ENCODE results near the gene FOXO3. TPM values are rescaled to one million over a fixed set of nuclear protein-coding genes. Genes with fewer than 3 reads are reported as not detected.

Gene FOXO3
- total RNA-seq, 1 experiment from 2014 or later = 22.1 TPM

DNA sequence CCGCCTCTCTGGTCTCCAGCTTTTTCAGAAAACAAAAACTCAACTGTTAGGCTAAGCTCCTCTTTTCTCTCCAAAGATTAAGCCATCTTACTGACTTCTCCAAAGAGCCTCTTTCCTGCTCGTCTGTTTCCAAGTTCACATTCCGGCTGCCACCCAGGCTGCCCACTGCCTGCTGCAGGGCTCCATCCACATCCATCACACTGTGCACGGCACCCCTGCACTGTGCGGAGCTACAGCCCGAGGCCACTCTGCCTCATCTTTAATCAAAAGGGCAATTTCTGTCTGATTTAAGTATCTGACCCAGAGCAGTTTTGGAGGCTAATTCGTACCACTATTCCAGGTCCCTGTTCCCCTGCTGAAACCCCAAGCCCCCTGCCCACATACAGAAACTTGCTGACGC lies 145.9 kb downstream of the FOXO3 start:
- Histone ChIP-seq H3T11ph (ENCODE audit: low read length) (no peak overlapping the region), H3K18ac (ENCODE audit: insufficient read length, low read depth, low read length) (no peak overlapping the region), H4K91ac (ENCODE audit: insufficient read length, low read depth, low read length) (no peak overlapping the region), H3K27ac (ENCODE audit: insufficient read length, low read depth, low read length) (no peak overlapping the region), H3K9ac (ENCODE audit: extremely low read depth, insufficient read length, low read length) (no peak overlapping the region), H2BK15ac (ENCODE audit: low read depth, low read length) (no peak overlapping the region), H3K4ac (ENCODE audit: low read depth, low read length) (no peak overlapping the region), H2AK5ac (ENCODE audit: insufficient read length, low read length) (no peak overlapping the region), H4K8ac (replicated peaks; ENCODE audit: insufficient read length, low read depth, low read length) (no peak overlapping the region), H3K14ac (ENCODE audit: insufficient read depth, low read length) (no peak overlapping the region; the same call in 1 of the 2 replicates), H3K4me2 (ENCODE audit: insufficient read depth, insufficient read length, low read length) (no peak overlapping the region), H2BK120ac (ENCODE audit: low read depth, low read length, poor library complexity, severe bottlenecking) (no peak overlapping the region), H3K56ac (ENCODE audit: insufficient read length, low read depth, low read length) (no peak overlapping the region), H2BK20ac (ENCODE audit: low read depth, low read length, poor library complexity, severe bottlenecking) (no peak overlapping the region), H2BK12ac (ENCODE audit: insufficient read length, low read depth, low read length) (no peak overlapping the region), H3K9me3 (ENCODE audit: control insufficient read depth, low read depth, low read length) (no peaks in the 10 kb centered on the region), H3K27me3 (ENCODE audit: insufficient read depth, low read length) (no peaks in the 10 kb centered on the region), H2BK5ac (ENCODE audit: insufficient read length, low read length) (no peak overlapping the region), H3K79me1 (ENCODE audit: insufficient read depth, low read depth, low read length, poor library complexity, severe bottlenecking) (no peaks in the 10 kb centered on the region), H3K4me1 (ENCODE audit: insufficient read depth, low read length) (no peaks in the 10 kb centered on the region), H2AFZ (ENCODE audit: low read length) (no peak overlapping the region), H3K23me2 (ENCODE audit: insufficient read length, low read depth, low read length, poor library complexity, severe bottlenecking) (no peaks in the 10 kb centered on the region), H3K23ac (ENCODE audit: insufficient read length, low read depth, low read length) (no peak overlapping the region), H4K5ac (ENCODE audit: insufficient read length, low read depth, low read length) (no peak overlapping the region), H4K20me1 (ENCODE audit: control insufficient read depth, insufficient read depth, insufficient read length) (no peaks in the 10 kb centered on the region), H3K79me2 (ENCODE audit: insufficient read depth, low read length) (no peaks in the 10 kb centered on the region)
- Mint-ChIP-seq H3K27me3 (ENCODE audit: low read depth) (peaks cover 2% of the 10 kb centered on the region; the same call in 1 of the 2 replicates), H3K4me1 (peaks cover 23 to 27% of the 10 kb centered on the region in 2 experiments), H3K9me3 (peaks cover 8 to 15% of the 10 kb centered on the region in 2 experiments; a peak in 4 of 5 replicates), H3K4me3 (no peak overlapping the region), H3K27ac (0 out of 7 replicates have a peak overlapping the region, but pooled peaks of 1 of the 3 experiments have one; percentile 13), H3K36me3 (ENCODE audit: insufficient read depth in 1 of 3, low read depth in 3 of 3) (peaks cover 5 to 20% (median 11%) of the 10 kb centered on the region in 3 experiments; a peak in 6 of 7 replicates)
- DNase-seq = peak; percentile 15
- TF ChIP-seq, protein P1, sequence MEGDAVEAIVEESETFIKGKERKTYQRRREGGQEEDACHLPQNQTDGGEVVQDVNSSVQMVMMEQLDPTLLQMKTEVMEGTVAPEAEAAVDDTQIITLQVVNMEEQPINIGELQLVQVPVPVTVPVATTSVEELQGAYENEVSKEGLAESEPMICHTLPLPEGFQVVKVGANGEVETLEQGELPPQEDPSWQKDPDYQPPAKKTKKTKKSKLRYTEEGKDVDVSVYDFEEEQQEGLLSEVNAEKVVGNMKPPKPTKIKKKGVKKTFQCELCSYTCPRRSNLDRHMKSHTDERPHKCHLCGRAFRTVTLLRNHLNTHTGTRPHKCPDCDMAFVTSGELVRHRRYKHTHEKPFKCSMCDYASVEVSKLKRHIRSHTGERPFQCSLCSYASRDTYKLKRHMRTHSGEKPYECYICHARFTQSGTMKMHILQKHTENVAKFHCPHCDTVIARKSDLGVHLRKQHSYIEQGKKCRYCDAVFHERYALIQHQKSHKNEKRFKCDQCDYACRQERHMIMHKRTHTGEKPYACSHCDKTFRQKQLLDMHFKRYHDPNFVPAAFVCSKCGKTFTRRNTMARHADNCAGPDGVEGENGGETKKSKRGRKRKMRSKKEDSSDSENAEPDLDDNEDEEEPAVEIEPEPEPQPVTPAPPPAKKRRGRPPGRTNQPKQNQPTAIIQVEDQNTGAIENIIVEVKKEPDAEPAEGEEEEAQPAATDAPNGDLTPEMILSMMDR (conservative IDR thresholded peaks at IDR 0.05) = no peak
- no CpG with 5 or more reads among the region's 8 CpGs for WGBS (ENCODE audit: extremely low coverage, insufficient read length, low lambda C conversion rate)
